ENCODE results near the gene DMAC1. TPM values are rescaled to one million over a fixed set of nuclear protein-coding genes. Genes with fewer than 3 reads are reported as not detected.

Gene DMAC1
- total RNA-seq, 2 experiments from 2014 or later: 58.6 to 61.0 TPM

DNA sequence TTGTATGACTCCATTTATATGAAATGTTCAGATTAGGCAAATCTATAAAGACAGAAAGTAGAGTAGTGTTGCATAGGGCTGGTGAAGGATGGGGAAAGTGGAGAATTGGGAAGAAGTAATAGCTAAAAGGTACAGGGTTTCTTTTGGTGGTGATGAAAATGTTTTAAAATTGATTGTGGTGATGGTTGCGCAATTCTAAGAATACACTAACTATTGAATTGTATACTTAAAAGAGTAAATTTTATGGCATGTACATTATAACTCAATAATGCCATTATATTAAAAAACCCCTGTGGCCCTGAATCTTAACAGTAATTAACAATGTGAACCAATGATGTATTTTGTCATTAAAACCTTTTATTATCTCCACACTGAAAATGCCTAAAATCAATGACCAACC, 20.4 kb upstream of the DMAC1 start:
- ChIA-PET POLR2A (no interaction called here), CTCF (no interaction called here)
- no peak for ATAC-seq
- no peaks in the 10 kb centered on the region for H3K36me3 Mint-ChIP-seq (ENCODE audit: low read depth)
- no peaks in the 10 kb centered on the region for H3K9me3 Mint-ChIP-seq
- H3K27ac Mint-ChIP-seq: no peak overlapping the region
- peaks cover 2% of the 10 kb centered on the region for H3K27me3 Mint-ChIP-seq
- TF ChIP-seq, protein P1, sequence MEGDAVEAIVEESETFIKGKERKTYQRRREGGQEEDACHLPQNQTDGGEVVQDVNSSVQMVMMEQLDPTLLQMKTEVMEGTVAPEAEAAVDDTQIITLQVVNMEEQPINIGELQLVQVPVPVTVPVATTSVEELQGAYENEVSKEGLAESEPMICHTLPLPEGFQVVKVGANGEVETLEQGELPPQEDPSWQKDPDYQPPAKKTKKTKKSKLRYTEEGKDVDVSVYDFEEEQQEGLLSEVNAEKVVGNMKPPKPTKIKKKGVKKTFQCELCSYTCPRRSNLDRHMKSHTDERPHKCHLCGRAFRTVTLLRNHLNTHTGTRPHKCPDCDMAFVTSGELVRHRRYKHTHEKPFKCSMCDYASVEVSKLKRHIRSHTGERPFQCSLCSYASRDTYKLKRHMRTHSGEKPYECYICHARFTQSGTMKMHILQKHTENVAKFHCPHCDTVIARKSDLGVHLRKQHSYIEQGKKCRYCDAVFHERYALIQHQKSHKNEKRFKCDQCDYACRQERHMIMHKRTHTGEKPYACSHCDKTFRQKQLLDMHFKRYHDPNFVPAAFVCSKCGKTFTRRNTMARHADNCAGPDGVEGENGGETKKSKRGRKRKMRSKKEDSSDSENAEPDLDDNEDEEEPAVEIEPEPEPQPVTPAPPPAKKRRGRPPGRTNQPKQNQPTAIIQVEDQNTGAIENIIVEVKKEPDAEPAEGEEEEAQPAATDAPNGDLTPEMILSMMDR (IDR thresholded peaks at IDR 0.05): no peak
- no peak overlapping the region for H3K4me3 Mint-ChIP-seq
- intact Hi-C loops (cut with micrococcal nuclease): no loop called here
- no peaks in the 10 kb centered on the region for H3K4me1 Mint-ChIP-seq (ENCODE audit: low read depth)
- DNase-seq: no peak

DNA sequence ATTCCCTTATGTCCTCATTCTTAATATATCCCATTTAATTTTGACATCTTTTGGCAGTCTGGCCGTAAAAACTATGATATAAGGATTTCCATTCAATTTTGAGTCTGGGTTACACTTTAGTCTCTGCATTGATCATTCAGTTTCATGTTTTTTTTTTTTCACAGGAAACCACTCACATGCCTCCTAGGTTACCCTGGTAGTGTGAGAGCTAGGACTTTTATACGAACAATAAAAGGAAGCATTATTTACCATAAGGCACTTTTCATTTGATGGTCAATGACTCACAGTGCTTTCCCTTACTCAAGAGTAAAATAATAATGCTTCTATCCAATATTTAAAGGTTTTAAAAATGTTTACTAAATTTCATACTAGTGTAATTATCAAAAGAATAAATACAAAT, 16.4 kb upstream of the DMAC1 start:
- Mint-ChIP-seq H3K36me3 (ENCODE audit: low read depth) (no peaks in the 10 kb centered on the region), H3K27me3 (no peaks in the 10 kb centered on the region), H3K4me1 (ENCODE audit: low read depth) (no peaks in the 10 kb centered on the region), H3K9me3 (no peaks in the 10 kb centered on the region), H3K27ac (no peak overlapping the region), H3K4me3 (no peak overlapping the region)
- TF ChIP-seq, protein P1 (IDR thresholded peaks at IDR 0.05): no peak
- ChIA-PET CTCF (no interaction called here), POLR2A (no interaction called here)
- no peak for DNase-seq
- ATAC-seq: no peak
- intact Hi-C loops (cut with micrococcal nuclease): no loop called here

DNA sequence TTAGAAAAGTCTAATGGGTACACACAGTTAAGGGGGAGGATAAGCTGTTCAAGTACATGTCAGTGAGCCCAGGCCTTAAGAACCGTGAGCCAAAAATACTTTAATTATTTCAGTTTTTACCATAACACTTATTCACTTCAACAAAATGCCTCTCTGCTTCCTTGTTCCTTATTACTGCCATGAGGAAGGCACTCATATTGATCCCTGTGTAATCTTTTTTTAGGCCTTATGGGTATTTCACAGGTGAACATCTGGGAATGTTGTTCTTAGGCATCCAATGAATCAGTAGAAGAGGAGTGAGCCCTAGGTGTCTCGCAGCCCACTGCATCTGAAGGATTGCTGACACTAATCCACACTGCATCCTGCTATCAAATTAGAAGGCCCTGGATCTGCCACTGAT, 13.5 kb upstream of the DMAC1 start:
- Mint-ChIP-seq H3K4me1 (ENCODE audit: low read depth) (no peaks in the 10 kb centered on the region), H3K27me3 (no peaks in the 10 kb centered on the region), H3K4me3 (no peak overlapping the region), H3K9me3 (no peaks in the 10 kb centered on the region), H3K27ac (no peak overlapping the region), H3K36me3 (ENCODE audit: low read depth) (no peaks in the 10 kb centered on the region)
- DNase-seq: no peak
- intact Hi-C loops (cut with micrococcal nuclease): no loop called here
- ChIA-PET CTCF (no interaction called here), POLR2A (no interaction called here)
- ATAC-seq: no peak
- TF ChIP-seq, protein P1 (IDR thresholded peaks at IDR 0.05): no peak

DNA sequence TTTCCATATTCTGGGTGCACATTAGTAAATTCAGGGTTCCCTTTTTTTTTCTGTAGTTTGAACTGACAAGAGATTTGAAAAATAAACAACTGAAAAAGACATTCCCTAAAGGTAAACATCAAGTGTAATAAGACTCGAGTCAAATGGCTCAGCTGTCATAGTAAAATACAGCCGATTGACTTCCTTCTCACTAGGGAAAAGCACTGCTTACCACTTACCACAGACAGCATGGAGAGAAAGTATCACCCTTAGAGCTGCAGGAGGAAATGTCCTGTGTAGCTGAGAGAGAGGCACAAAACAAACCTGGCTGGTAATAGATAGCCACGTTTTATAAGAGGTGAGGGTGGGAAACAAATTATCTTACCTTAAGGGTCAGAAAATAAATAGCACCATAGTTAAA, 12.1 kb upstream of the DMAC1 start:
- Mint-ChIP-seq H3K27ac (no peak overlapping the region), H3K27me3 (no peaks in the 10 kb centered on the region), H3K36me3 (ENCODE audit: low read depth) (no peaks in the 10 kb centered on the region), H3K9me3 (no peaks in the 10 kb centered on the region), H3K4me1 (ENCODE audit: low read depth) (no peaks in the 10 kb centered on the region), H3K4me3 (no peak overlapping the region)
- DNase-seq: no peak
- CTCF ChIA-PET: no interaction called here
- TF ChIP-seq, protein P1 (IDR thresholded peaks at IDR 0.05): no peak
- no peak for ATAC-seq
- intact Hi-C loops (cut with micrococcal nuclease): no loop called here
- POLR2A ChIA-PET: no interaction called here

DNA sequence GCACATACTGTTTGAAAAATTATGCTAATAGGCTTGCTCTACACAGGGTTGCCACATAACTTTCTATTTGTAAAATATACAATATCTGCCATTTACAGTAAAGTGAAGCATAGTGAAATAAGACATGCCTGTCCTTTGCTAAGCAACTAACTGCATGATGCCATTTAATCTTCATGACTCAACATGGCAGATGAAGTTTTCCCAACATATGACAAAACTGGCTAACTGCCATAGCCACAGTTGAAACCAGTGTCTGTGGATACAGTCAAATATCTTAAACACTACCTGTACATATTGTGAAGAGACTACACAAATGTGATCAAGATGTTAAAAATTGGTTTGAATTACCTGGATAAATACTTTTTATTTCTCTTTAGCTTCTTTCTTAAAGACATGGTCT, 3.1 kb upstream of the DMAC1 start:
- Mint-ChIP-seq H3K4me1 (ENCODE audit: low read depth) (peaks cover 10% of the 10 kb centered on the region), H3K4me3 (no peak overlapping the region), H3K27me3 (no peaks in the 10 kb centered on the region), H3K27ac (no peak overlapping the region), H3K9me3 (no peaks in the 10 kb centered on the region), H3K36me3 (ENCODE audit: low read depth) (peaks cover 8% of the 10 kb centered on the region)
- ChIA-PET CTCF (no interaction called here), POLR2A (no interaction called here)
- DNase-seq: no peak
- intact Hi-C loops (cut with micrococcal nuclease): no loop called here
- TF ChIP-seq, protein P1 (IDR thresholded peaks at IDR 0.05): no peak
- ATAC-seq: no peak
